Immature natural killer cell (primary cell): ENCODE measurements around the gene PDE6A. TPM values are rescaled to one million over a fixed set of nuclear protein-coding genes. Genes with fewer than 3 reads are reported as not detected.

ENCODE experiments used
- DNase-seq, 3 donors: peaks; one replicate each; pipeline ENCODE4 v3.0.0; 2022; ENCODE audit warnings: mixed read lengths in 1 of 3
- H3K27ac Mint-ChIP-seq, 6 donors: one replicate each; pipeline ENCODE4 v1.8.0; 2020; ENCODE audit warnings: mixed read lengths in 6 of 6, mild to moderate bottlenecking in 5 of 6, inconsistent platforms in 4 of 6, moderate library complexity in 3 of 6
- H3K27me3 Mint-ChIP-seq, 3 donors: one replicate each; pipeline ENCODE4 v1.8.0; 2020 to 2021; ENCODE audit warnings: low read depth in 3 of 3, mild to moderate bottlenecking in 3 of 3, mixed read lengths in 3 of 3, moderate library complexity in 3 of 3, inconsistent platforms in 1 of 3
- H3K36me3 Mint-ChIP-seq, 3 donors: one replicate each; pipeline ENCODE4 v1.8.0; 2020; ENCODE audit warnings: mixed read lengths in 3 of 3, inconsistent platforms in 2 of 3, mild to moderate bottlenecking in 2 of 3
- H3K4me1 Mint-ChIP-seq, 2 donors: one replicate each; pipeline ENCODE4 v1.8.0; 2020; ENCODE audit warnings: inconsistent platforms in 2 of 2, mild to moderate bottlenecking in 2 of 2, mixed read lengths in 2 of 2, moderate library complexity in 1 of 2
- H3K4me3 Mint-ChIP-seq, 5 donors: one replicate each; pipeline ENCODE4 v1.8.0; 2020; ENCODE audit warnings: mild to moderate bottlenecking in 5 of 5, mixed read lengths in 5 of 5, inconsistent platforms in 3 of 5, moderate library complexity in 3 of 5
- H3K9me3 Mint-ChIP-seq, 6 donors: one replicate each; pipeline ENCODE4 v1.8.0; 2020; ENCODE audit warnings: mild to moderate bottlenecking in 6 of 6, mixed read lengths in 6 of 6, inconsistent platforms in 4 of 6, moderate library complexity in 3 of 6
- polyA plus RNA-seq, 3 donors: library from polyadenylated mRNA; unstranded; fragments of 300-500 nt; fragmentation: Illumina TruSeq; gene quantifications; one replicate each; pipeline ENCODE4 v1.2.3, GENCODE V29; 2021

The PDE6A gene
- polyA plus RNA-seq, 3 donors from 2014 or later = not detected

DNA sequence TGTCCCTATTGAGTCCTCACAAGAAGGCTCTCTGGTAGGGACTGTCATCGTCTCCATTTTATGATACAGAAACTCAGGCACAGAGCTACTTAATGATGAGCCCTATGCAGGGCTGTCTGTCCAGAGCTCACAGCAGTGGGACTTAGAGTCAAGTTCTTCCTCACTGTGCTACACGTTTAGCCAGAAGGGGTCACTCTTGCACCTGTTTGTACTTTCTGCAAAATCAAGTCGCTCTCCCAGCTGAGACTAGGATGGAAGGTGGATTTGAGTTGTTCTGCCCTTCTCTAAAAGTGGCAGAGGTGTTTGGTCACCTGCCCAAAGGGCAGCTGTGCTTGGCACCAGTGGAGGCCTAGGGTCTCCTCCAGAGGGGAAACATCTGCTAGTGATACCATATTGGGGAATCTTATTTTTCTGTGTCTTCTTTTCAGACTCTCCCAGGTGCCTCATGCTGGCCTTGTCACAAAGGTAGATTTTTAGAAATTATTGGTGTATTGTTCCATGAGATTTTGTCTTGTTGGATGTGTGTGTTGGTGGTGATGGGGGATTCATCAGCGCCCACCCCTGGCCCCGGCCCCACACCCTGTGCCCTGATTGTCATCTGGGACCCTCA, 110.2 kb downstream of the PDE6A start:
- H3K27me3 Mint-ChIP-seq = peaks cover 0 to 2% (median 0%) of the 10 kb centered on the region in 3 donors
- H3K27ac Mint-ChIP-seq = no peak overlapping the region
- H3K4me3 Mint-ChIP-seq = no peak overlapping the region
- H3K36me3 Mint-ChIP-seq = no peaks in the 10 kb centered on the region
- H3K4me1 Mint-ChIP-seq = no peaks in the 10 kb centered on the region
- DNase-seq = peak; percentile 31 to 52 (median 32)
- H3K9me3 Mint-ChIP-seq = no peaks in the 10 kb centered on the region

DNA sequence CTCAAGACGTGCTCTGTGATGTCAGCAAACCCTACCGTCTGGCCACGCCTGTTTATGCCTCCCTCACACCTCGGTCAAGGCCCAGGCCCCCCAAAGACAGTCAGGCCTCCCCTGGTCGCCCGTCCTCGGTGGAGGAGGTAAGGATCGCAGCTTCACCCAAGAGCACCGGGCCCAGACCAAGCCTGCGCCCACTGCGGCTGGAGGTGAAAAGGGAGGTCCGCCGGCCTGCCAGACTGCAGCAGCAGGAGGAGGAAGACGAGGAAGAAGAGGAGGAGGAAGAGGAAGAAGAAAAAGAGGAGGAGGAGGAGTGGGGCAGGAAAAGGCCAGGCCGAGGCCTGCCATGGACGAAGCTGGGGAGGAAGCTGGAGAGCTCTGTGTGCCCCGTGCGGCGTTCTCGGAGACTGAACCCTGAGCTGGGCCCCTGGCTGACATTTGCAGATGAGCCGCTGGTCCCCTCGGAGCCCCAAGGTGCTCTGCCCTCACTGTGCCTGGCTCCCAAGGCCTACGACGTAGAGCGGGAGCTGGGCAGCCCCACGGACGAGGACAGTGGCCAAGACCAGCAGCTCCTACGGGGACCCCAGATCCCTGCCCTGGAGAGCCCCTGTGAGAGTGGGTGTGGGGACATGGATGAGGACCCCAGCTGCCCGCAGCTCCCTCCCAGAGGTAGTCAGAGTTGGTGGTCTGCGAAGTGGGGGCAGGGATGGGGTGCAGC, 111.3 kb downstream of the PDE6A start:
- Mint-ChIP-seq H3K4me1 (no peaks in the 10 kb centered on the region), H3K4me3 (no peak overlapping the region), H3K27ac (no peak overlapping the region), H3K27me3 (peaks cover 0 to 2% (median 0%) of the 10 kb centered on the region in 3 donors), H3K9me3 (no peaks in the 10 kb centered on the region), H3K36me3 (no peaks in the 10 kb centered on the region)
- no peak for DNase-seq

DNA sequence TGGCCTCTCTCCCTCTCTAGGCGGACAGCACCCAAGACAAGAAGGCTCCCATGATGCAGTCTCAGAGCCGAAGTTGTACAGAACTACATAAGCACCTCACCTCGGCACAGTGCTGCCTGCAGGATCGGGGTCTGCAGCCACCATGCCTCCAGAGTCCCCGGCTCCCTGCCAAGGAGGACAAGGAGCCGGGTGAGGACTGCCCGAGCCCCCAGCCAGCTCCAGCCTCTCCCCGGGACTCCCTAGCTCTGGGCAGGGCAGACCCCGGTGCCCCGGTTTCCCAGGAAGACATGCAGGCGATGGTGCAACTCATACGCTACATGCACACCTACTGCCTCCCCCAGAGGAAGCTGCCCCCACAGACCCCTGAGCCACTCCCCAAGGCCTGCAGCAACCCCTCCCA, 112.0 kb downstream of the PDE6A start:
- no peaks in the 10 kb centered on the region for H3K4me1 Mint-ChIP-seq
- no peak overlapping the region for H3K4me3 Mint-ChIP-seq
- no peaks in the 10 kb centered on the region for H3K9me3 Mint-ChIP-seq
- no peak for DNase-seq
- H3K27ac Mint-ChIP-seq = no peak overlapping the region
- H3K27me3 Mint-ChIP-seq = peaks cover 0 to 2% (median 0%) of the 10 kb centered on the region in 3 donors
- H3K36me3 Mint-ChIP-seq = no peaks in the 10 kb centered on the region

DNA sequence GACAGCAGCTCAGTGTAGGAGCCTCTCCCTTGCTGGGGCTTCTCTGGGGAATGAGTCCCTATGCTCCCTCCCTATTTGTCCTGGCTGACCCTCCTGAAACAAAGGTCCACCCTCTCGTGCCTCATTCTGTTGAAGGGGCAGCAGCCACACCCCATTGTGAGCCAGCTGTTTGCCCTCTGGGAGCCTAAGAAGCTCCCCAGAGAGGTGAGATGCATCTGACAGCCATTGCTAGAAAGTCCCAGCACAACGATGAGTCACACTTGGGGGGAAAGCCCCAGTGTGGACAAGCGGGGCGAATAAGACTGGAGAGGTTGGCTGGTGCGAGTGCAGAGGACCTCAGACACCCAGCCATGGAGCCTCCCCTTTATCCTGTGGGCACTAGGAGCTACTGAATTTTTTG, 113.1 kb downstream of the PDE6A start:
- no peak for DNase-seq
- H3K9me3 Mint-ChIP-seq = no peaks in the 10 kb centered on the region
- no peaks in the 10 kb centered on the region for H3K4me1 Mint-ChIP-seq
- H3K36me3 Mint-ChIP-seq = no peaks in the 10 kb centered on the region
- H3K27me3 Mint-ChIP-seq = no peaks in the 10 kb centered on the region
- H3K4me3 Mint-ChIP-seq = no peak overlapping the region
- no peak overlapping the region for H3K27ac Mint-ChIP-seq

DNA sequence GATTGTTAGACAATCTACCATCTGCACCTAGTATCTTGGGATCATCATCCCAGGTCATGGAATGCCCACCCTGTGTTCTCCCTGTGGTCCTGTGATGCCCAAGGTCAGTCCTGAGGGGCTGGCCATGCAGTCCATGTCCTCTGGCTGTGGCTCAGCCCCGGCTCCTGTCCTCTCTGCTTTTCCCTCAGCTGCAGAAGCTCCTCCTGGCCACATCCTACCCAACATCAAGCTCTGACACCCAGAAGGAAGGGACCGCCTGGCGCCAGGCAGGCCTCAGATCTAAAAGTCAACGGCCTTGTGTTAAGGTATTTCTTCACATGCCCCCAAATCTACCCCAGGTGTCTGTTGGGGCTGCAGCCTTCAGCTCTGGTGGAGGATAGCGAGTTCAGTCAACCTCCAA, 114.0 kb downstream of the PDE6A start:
- H3K27ac Mint-ChIP-seq = no peak overlapping the region
- no peaks in the 10 kb centered on the region for H3K36me3 Mint-ChIP-seq

DNA sequence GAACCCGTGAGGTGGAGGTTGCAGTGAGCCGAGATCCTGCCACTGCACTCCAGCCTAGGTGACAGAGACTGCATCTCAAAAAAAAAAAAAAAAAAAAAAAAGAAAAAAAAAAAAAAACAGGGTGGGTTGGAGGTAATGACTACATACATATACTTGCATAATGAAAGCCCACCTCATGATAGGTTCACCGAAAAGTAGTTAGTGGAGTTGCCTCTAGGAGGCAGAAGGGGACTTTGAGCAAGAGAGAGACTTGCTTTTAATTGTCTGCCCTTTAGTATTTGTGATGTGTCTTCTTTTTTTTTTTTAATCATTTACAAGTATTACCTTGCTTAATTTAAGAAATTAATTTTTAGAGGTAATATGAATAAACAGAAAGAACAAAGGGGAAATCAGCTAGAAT, 114.6 kb downstream of the PDE6A start:
- DNase-seq = no peak
- no peak overlapping the region for H3K4me3 Mint-ChIP-seq

More for the DNA sequence above, 114.0 kb downstream of the PDE6A start:
- Mint-ChIP-seq H3K4me3 (no peak overlapping the region), H3K9me3 (no peaks in the 10 kb centered on the region), H3K4me1 (no peaks in the 10 kb centered on the region), H3K27me3 (no peaks in the 10 kb centered on the region)
- DNase-seq = no peak

DNA sequence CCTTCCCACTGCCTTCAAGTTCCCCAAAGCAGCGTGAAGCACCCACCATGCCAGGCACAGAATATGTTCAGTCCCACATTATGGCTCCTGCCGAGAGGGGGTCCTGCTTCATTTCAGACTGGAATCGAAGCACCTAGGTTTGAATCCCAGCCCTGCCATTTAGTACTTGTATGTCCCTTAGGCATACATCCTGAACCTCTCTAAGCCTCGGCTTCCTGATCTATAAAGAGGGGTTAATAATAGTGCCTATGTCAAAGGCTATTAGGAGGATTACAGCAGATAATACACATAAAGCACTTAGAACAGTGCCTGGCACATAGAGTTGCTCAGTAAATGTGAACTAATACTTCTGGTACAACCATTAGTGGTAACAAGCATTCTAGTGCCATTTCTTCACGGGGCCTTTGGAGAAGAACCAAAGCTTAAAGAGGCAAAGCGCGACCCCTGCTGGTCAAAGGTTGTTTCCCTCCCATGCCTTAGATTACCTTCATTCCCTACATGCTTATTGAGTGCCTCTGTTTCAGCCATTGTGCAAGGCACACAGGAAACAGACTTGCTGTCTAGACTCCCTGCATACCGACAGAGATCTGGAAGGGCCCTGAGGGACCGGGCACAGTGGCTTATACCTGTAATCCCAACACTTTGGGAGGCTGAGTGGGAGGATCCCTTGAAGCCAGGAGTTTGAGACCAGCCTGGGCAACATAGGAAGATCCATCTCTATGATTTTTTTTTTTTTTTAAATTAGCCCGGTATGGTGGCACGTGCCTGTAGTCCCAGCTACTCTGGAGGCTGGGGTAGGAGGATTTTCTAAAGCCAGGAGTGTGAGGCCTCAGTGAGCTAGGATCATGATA, 116.2 kb downstream of the PDE6A start:
- H3K4me1 Mint-ChIP-seq = no peaks in the 10 kb centered on the region
- H3K27ac Mint-ChIP-seq = no peak overlapping the region
- peak; percentile 43 to 62 (median 57) for DNase-seq
- no peak overlapping the region for H3K4me3 Mint-ChIP-seq
- H3K27me3 Mint-ChIP-seq = no peaks in the 10 kb centered on the region
- H3K9me3 Mint-ChIP-seq = no peaks in the 10 kb centered on the region
- no peaks in the 10 kb centered on the region for H3K36me3 Mint-ChIP-seq

More for the DNA sequence above, 114.6 kb downstream of the PDE6A start:
- H3K4me1 Mint-ChIP-seq = no peaks in the 10 kb centered on the region
- H3K36me3 Mint-ChIP-seq = no peaks in the 10 kb centered on the region
- H3K27ac Mint-ChIP-seq = no peak overlapping the region
- no peaks in the 10 kb centered on the region for H3K9me3 Mint-ChIP-seq
- H3K27me3 Mint-ChIP-seq = no peaks in the 10 kb centered on the region

DNA sequence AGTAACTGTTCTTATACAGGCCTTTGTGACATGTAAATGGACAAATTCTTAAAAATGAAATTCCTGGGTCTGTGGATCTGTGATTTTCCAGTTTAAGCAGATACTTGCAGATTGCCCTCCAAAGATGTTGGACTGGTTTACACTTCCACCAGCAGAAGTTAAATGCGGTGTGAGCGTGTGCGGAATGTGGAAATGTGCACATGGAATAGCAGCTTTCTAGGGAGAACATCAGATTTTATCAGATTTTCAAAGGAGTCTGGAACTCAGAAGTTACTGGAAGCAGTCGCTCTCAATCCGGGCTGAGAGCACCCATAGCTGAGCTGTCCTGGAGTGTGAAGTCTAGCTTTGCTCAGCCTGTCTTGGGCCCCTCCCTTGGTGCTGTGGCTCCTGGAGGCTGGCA, 117.0 kb downstream of the PDE6A start:
- no peak for DNase-seq
- Mint-ChIP-seq H3K27ac (no peak overlapping the region), H3K4me1 (no peaks in the 10 kb centered on the region), H3K4me3 (no peak overlapping the region), H3K27me3 (peaks cover 0 to 1% (median 0%) of the 10 kb centered on the region in 3 donors), H3K9me3 (no peaks in the 10 kb centered on the region), H3K36me3 (no peaks in the 10 kb centered on the region)

DNA sequence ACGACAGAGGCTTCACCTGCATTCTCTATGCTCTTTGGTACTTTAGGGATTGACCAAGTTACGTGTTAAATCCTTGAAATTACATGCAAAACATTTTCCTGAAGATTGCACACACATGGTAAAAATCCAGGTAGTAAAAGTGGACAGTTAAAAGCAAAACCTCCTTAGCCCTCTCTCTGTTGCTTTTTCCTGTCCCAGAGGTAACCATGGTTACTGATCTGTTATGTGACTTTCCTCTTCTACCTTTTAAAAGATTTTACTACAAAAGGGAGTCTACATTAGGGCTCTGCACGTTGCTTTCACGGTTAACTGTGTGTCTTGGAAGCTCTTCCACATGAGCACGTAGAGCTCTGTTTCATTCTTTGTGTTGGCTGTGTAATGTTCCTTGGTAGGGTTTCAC, 117.5 kb downstream of the PDE6A start:
- no peak overlapping the region for H3K4me3 Mint-ChIP-seq
- peaks cover 0 to 3% (median 1%) of the 10 kb centered on the region in 3 donors for H3K27me3 Mint-ChIP-seq
- DNase-seq = no peak
- H3K9me3 Mint-ChIP-seq = no peaks in the 10 kb centered on the region
- H3K27ac Mint-ChIP-seq = no peak overlapping the region
- no peaks in the 10 kb centered on the region for H3K4me1 Mint-ChIP-seq
- no peaks in the 10 kb centered on the region for H3K36me3 Mint-ChIP-seq

DNA sequence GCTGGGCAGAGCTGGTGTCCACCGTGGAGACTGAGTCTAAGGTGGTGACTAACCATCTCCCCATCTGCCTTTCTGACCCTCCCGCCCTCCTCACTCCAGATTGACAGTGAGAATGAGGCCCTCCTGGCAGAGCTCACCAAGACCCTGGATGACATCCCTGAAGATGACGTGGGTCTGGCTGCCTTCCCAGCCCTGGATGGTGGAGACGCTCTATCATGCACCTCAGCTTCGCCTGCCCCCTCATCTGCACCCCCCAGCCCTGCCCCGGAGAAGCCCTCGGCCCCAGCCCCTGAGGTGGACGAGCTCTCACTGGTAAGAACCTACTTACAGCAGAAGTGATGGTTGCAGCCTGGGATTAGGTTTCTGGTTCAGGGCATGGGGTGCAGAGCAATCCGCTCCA, 118.0 kb downstream of the PDE6A start:
- H3K9me3 Mint-ChIP-seq = no peaks in the 10 kb centered on the region
- no peak overlapping the region for H3K27ac Mint-ChIP-seq
- no peak for DNase-seq
- no peaks in the 10 kb centered on the region for H3K4me1 Mint-ChIP-seq
- peaks cover 0 to 3% (median 1%) of the 10 kb centered on the region in 3 donors for H3K27me3 Mint-ChIP-seq
- H3K4me3 Mint-ChIP-seq = no peak overlapping the region
- H3K36me3 Mint-ChIP-seq = no peaks in the 10 kb centered on the region

DNA sequence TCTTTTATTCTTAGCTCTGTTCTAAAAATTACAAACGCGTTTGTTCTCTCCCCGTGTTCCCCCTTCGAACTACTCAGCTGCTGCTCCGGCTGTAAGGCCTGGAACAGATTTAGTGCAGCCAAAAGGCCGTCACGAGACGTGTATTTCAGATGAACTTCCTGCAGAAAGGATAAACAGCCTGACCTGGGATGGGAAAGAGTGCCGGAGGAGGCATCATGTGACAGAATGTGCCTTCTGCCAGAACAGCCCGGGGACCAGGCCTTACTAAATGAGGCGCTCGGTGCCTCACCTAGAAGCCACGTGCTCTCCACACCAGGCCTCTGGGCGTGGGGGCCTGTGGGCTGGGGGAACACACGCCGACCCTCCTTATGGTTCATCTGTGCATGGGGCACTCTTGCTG, 119.7 kb downstream of the PDE6A start:
- Mint-ChIP-seq H3K4me3 (no peak overlapping the region), H3K27me3 (peaks cover 0 to 3% (median 1%) of the 10 kb centered on the region in 3 donors), H3K9me3 (no peaks in the 10 kb centered on the region)

DNA sequence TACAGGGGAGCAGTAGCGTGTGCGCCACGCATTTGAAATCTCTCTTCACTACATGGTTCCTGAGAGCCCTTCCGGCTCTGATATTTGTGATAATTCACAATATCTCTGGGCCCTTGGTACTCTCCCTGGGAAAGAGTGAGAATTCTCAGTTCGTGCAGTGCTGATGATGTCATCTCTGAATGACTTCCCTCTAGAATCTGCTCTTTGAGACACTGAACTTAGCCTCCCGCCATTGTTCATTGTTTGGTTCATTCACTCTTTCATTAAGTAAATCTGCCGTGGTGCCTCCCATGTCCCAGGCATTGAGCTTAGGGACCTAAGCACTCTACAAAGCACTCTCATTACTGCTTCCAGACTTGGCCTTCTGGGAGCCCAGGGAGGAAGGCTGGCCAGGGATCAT, 120.5 kb downstream of the PDE6A start:
- H3K27ac Mint-ChIP-seq = no peak overlapping the region

More for the DNA sequence above, 119.7 kb downstream of the PDE6A start:
- no peaks in the 10 kb centered on the region for H3K36me3 Mint-ChIP-seq
- DNase-seq = no peak
- no peak overlapping the region for H3K27ac Mint-ChIP-seq
- no peaks in the 10 kb centered on the region for H3K4me1 Mint-ChIP-seq

DNA sequence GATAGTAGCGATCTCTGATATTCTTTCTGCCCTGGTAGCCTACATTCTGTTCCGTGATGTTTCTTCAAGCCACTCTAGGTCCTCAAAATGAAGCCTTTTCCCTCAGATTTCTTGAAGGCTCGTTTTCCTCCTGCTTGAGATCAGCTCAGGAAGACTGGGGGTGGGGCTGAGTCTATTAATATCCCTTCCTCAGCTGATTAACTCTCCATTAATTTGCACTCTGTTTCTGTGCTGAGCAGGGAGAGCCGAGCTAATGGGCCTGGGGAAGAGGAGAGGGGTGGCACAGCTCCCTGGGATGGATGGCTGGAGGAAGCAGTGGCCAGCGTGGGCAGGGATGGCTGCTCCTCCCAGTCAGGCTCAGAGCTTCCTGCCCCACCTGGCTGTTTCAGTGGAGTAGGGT, 121.2 kb downstream of the PDE6A start:
- DNase-seq = no peak
- Mint-ChIP-seq H3K4me1 (no peaks in the 10 kb centered on the region), H3K4me3 (no peak overlapping the region), H3K27ac (no peak overlapping the region), H3K36me3 (no peaks in the 10 kb centered on the region), H3K27me3 (peaks cover 0 to 3% (median 1%) of the 10 kb centered on the region in 3 donors), H3K9me3 (no peaks in the 10 kb centered on the region)

More for the DNA sequence above, 120.5 kb downstream of the PDE6A start:
- Mint-ChIP-seq H3K9me3 (no peaks in the 10 kb centered on the region), H3K4me1 (no peaks in the 10 kb centered on the region), H3K4me3 (no peak overlapping the region), H3K36me3 (no peaks in the 10 kb centered on the region), H3K27me3 (peaks cover 0 to 3% (median 1%) of the 10 kb centered on the region in 3 donors)
- DNase-seq = no peak

DNA sequence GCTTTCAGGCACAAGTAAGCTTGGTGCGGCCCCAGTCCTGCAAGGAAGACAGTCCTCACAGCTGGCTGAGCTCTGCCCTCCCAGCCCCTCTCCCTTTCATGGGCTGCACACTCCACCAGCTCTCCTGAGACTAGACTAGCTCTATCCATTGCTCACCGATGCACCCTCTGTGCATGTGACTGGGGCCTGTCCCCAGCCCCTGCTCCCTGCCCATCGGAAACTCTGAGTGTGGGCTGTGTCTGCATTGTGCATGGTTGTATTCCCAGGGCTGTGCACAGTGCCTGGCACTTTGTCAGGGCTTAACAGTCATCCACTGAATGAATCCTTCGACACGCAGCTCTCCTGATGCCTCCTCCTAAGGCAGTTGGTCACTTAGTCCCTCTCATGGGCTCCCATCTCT, 122.3 kb downstream of the PDE6A start:
- no peak for DNase-seq
- no peaks in the 10 kb centered on the region for H3K9me3 Mint-ChIP-seq
- no peaks in the 10 kb centered on the region for H3K36me3 Mint-ChIP-seq
- no peak overlapping the region for H3K27ac Mint-ChIP-seq
- no peak overlapping the region for H3K4me3 Mint-ChIP-seq
- H3K4me1 Mint-ChIP-seq = no peaks in the 10 kb centered on the region
- H3K27me3 Mint-ChIP-seq = peaks cover 0 to 3% (median 1%) of the 10 kb centered on the region in 3 donors
